Measurements from ENCODE around the gene APOB. TPM values are rescaled to one million over a fixed set of nuclear protein-coding genes. Genes with fewer than 3 reads are reported as not detected.
A peak's percentile ranks its signal among the peaks of the same experiment; 100 is the strongest.

The APOB gene
- total and polyA plus RNA-seq, 12 donors: 0.22 to 45.4 (median 8.4) TPM

- intact Hi-C loops (cut with DNase I): loop anchor here in 8 of 10 donors (2.0 to 10.0 kb wide), 4 partner anchors 72 to 280 kb away; no protein-coding TSS in a partner anchor
- ATAC-seq (peak in 1 of 8 donors; percentile 34), DNase-seq (no peak)
- TF ChIP-seq, protein P1, sequence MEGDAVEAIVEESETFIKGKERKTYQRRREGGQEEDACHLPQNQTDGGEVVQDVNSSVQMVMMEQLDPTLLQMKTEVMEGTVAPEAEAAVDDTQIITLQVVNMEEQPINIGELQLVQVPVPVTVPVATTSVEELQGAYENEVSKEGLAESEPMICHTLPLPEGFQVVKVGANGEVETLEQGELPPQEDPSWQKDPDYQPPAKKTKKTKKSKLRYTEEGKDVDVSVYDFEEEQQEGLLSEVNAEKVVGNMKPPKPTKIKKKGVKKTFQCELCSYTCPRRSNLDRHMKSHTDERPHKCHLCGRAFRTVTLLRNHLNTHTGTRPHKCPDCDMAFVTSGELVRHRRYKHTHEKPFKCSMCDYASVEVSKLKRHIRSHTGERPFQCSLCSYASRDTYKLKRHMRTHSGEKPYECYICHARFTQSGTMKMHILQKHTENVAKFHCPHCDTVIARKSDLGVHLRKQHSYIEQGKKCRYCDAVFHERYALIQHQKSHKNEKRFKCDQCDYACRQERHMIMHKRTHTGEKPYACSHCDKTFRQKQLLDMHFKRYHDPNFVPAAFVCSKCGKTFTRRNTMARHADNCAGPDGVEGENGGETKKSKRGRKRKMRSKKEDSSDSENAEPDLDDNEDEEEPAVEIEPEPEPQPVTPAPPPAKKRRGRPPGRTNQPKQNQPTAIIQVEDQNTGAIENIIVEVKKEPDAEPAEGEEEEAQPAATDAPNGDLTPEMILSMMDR (IDR thresholded peaks at IDR 0.05): no peak
- Histone ChIP-seq H3K9me3 (no peaks in the 10 kb centered on the region), H3K27ac (no peak overlapping the region), H3K27me3 (peaks cover 0 to 16% (median 9%) of the 10 kb centered on the region in 7 donors), H3K4me1 (peaks cover 0 to 14% (median 7%) of the 10 kb centered on the region in 9 donors), H3K36me3 (no peaks in the 10 kb centered on the region), H3K4me3 (no peak overlapping the region)
- 63 to 75% methylated on average over 20 of the region's 20 CpGs for WGBS, 2 donors
These were observed 960 bp upstream of the APOB start for GRCh38 chr2:21044694-21045371.

DNA sequence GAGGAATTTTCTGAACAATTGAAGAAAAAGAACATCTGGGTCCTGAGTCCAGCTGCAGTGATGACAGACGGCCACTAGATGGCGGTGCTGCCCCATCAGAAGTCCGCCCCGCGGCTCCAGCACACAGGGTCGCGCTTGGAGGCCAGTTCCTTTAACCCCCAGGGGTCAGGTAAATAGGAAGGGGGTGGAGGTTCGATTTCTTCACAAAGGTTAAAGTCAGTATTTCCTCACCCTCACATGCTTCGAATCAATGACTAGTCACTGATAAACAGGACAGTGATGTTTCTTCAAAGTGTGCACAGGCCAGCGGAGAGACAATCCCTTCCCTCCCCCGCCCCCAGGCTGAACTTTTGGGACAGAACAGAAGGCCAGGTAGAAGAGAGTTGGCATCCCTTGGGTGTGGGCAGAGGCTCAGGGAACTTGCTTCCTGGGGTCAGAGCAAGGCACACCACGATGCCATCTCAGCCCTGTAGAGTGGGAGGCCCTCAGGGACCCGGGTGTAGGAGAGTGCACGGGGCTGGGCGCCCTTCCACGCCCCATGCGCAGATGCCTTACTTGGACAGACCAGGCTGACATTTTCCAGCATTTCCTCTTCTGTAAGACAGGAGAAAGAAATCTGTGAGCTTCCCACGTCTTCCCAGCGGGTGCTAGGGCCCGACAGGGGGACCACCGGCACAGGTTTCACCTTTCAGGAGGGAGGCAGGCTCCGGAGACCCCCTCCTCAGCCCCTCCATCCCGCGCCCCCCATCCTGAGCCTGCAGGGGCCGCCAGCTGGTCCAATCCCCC is 722 bp downstream of the APOB start:
- TF ChIP-seq, protein P1 (IDR thresholded peaks at IDR 0.05): peak; percentile 97 to 99 (median 98)
- WGBS, 2 donors: 8 to 12% methylated on average over 24 to 25 of the region's 25 CpGs
- H3K4me3 ChIP-seq: peak overlapping the region in 7 of 10 donors; percentile 5 to 44 (median 34)
- DNase-seq (peak; percentile 51 to 68), ATAC-seq (peak; percentile 48 to 79 (median 68))
- H3K9me3 ChIP-seq: no peaks in the 10 kb centered on the region
- intact Hi-C loops (cut with DNase I): loop anchor here in 9 of 10 donors (1.0 to 10.0 kb wide), 8 partner anchors 74 to 282 kb away; no protein-coding TSS in a partner anchor
- H3K27me3 ChIP-seq: peaks cover 0 to 16% (median 9%) of the 10 kb centered on the region in 7 donors
- H3K4me1 ChIP-seq: peaks cover 0 to 20% (median 8%) of the 10 kb centered on the region in 9 donors
- H3K36me3 ChIP-seq: no peaks in the 10 kb centered on the region
- H3K27ac ChIP-seq: peak overlapping the region in 7 of 10 donors; percentile 13 to 48 (median 36)

DNA sequence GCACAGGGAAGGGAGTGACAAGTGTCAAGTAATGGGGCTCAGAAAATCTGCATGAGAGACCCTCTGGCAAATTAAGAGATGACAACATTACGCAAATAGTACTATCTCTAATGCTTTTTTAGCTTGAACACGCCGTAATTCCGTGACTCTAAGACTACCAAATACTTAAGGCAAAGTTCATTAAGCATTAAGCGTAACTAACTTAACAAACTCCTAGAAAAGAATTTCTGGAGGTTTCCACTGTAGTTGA is 1.2 kb downstream of the APOB start:
- peaks cover 0 to 16% (median 9%) of the 10 kb centered on the region in 7 donors for H3K27me3 ChIP-seq
- no peaks in the 10 kb centered on the region for H3K36me3 ChIP-seq
- intact Hi-C loops (cut with DNase I): loop anchor here in 8 of 10 donors (2.0 to 10.0 kb wide), 5 partner anchors 75 to 282 kb away; no protein-coding TSS in a partner anchor
- DNase-seq (no peak), ATAC-seq (no peak)
- TF ChIP-seq, protein P1 (IDR thresholded peaks at IDR 0.05): no peak
- WGBS, 2 donors: 21 to 24% methylated on average over 5 of the region's 5 CpGs
- H3K9me3 ChIP-seq: no peaks in the 10 kb centered on the region
- H3K27ac ChIP-seq: peak overlapping the region in 5 of 10 donors; percentile 2 to 65 (median 43)
- H3K4me3 ChIP-seq: no peak overlapping the region
- H3K4me1 ChIP-seq: peaks cover 0 to 20% (median 13%) of the 10 kb centered on the region in 9 donors

DNA sequence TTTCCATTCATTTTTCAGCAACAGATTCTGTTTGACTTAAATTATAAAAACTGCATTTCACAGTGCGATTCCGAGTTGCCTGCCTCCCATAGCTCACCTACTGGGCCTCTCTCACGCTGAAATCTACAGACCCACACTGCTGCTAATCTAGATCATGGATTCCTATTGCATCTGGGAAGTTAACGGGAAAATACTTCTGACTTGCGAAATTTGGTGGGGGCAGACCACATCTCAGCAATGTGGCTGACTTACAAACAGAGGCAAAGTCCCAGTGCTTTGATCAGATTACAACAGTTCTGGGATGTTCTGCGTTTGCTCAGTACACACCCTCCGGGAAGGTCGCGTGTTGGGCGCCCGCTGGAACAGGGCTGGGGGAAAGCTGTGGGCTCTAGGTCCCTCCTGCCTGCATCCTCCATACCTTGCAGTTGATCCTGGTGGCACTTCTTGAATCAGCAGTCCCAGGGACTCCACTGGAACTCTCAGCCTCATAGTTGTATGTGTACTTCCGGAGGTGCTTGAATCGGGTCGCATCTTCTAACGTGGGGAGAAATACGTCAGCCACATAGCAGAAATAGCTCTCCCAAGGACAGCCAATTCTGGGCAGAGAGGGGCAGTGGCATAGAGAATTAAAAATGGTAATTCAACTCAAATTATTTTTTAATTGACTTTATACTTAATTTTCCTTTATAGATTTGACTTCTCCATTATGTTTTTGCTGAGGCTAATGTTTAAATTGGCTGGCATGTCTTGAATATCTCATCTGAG is 1.7 kb downstream of the APOB start:
- DNase-seq: no peak
- H3K36me3 ChIP-seq: no peaks in the 10 kb centered on the region
- peaks cover 0 to 16% (median 9%) of the 10 kb centered on the region in 7 donors for H3K27me3 ChIP-seq
- no peaks in the 10 kb centered on the region for H3K9me3 ChIP-seq
- H3K4me3 ChIP-seq: peak overlapping the region in 2 of 10 donors; percentile 17 to 22
- peak overlapping the region in 7 of 10 donors; percentile 2 to 65 (median 25) for H3K27ac ChIP-seq
- ATAC-seq: peak in 4 of 8 donors; percentile 10 to 39 (median 33)
- TF ChIP-seq, protein P1 (IDR thresholded peaks at IDR 0.05): no peak
- 72 to 78% methylated on average over 16 of the region's 16 CpGs for WGBS, 2 donors
- H3K4me1 ChIP-seq: peaks cover 0 to 20% (median 13%) of the 10 kb centered on the region in 9 donors
- intact Hi-C loops (cut with DNase I): loop anchor here in 8 of 10 donors (2.0 to 10.0 kb wide), 5 partner anchors 75 to 283 kb away; no protein-coding TSS in a partner anchor
